GM19468 (cell line): Measurements from ENCODE around the gene SLC1A7.
"Not testable (repeated sequence)": the region's sequence is repeated elsewhere in the genome, so short reads cannot be mapped to it uniquely, and the experiment has no call there.

Experiments used
- ATAC-seq: cut with Tn5 transposase; IDR thresholded peaks from one replicate; pipeline ENCODE4 v1.9.1; 2021; ENCODE audit warnings: mild to moderate bottlenecking, moderate library complexity, moderate number of reproducible peaks; ENCODE audit not compliant: unreplicated experiment; ENCODE audit errors: extremely low read depth

The SLC1A7 gene

GRCh38 chr1:53142226-53142853, at the start of gene SLC1A7:
TSS of gene SLC1A7 (minus strand) at chr1:53142638. CDS start at chr1:53142449, 189 bp downstream.
- no peak for ATAC-seq

GRCh38 chr1:53190210-53190611, 47.8 kb upstream of the SLC1A7 start:
- no peak for ATAC-seq

- no peak for ATAC-seq
These were observed 46.6 kb upstream of the SLC1A7 start for GRCh38 chr1:53189061-53189460.

DNA sequence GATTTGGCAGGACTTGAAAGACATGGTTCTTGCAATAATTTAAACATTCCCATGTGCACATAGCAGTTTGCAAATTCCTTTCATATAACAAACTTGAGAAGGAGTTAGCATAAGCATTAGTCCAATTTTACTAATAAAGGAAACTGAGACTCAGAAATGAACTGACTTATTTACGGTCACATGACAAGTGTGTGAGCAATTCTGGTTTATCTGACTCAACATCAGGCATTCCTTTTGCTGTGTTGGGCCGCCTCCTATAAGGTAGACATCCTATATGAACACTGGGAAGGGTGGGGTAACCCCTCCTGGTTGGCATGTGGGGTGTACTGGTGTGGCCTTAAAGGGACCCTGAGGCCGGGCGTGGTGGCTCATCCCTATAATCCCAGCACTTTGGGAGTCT, 45.7 kb upstream of the SLC1A7 start:
- no peak for ATAC-seq

- no peak for ATAC-seq
These were observed 45.0 kb upstream of the SLC1A7 start for GRCh38 chr1:53187401-53187800.

GRCh38 chr1:53186533-53186932, 44.1 kb upstream of the SLC1A7 start:
- ATAC-seq = no peak

- ATAC-seq = not testable (repeated sequence)
These were observed 43.5 kb upstream of the SLC1A7 start for GRCh38 chr1:53185955-53186297.

DNA sequence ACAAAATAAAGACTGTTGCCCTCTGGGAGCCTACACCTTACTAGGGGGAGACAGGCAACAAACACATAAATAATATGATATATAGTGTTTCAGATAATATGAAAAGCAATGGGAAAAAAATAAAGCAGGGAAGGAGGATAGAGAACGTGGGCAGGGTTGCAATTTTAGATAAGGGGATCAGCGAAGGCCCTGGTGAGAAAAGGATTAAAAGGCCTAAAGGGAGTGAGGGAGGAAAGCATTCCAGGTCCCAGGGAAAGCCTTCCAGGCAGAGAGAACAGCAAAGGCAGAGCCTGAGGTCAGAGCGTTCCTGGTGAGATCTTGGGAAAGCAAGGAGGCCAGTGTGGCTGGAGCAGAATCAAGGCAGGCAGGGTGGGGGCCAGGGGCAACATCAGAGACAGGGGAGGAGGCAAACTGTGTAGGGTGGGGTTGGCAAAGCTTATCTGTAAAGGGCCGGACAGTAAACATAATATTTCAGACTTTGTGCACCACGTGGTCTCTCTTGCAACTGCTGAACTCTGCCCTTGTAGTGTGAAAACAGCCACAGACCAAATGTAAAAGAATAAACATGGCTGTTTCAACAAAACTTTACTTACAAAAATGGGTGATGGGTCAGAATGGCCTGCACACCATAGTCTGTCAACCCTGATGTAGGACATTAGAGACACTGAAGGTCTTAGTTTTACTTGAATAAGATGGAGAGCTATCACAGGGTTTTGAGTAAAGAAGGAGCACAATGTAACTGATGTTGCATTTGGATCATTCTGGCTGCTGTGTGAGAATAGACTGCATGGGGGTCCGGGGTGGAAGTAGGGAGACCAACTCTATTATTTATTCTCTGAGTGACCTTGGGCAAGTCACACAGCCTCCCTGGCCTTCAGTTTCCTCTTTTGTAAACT, 40.9 kb upstream of the SLC1A7 start:
- no peak for ATAC-seq

GRCh38 chr1:53182716-53183094, 40.3 kb upstream of the SLC1A7 start:
- ATAC-seq = no peak

GRCh38 chr1:53182111-53182593, 39.7 kb upstream of the SLC1A7 start:
- ATAC-seq = no peak

- ATAC-seq = no peak
These were observed 38.5 kb upstream of the SLC1A7 start for GRCh38 chr1:53180951-53181350.

DNA sequence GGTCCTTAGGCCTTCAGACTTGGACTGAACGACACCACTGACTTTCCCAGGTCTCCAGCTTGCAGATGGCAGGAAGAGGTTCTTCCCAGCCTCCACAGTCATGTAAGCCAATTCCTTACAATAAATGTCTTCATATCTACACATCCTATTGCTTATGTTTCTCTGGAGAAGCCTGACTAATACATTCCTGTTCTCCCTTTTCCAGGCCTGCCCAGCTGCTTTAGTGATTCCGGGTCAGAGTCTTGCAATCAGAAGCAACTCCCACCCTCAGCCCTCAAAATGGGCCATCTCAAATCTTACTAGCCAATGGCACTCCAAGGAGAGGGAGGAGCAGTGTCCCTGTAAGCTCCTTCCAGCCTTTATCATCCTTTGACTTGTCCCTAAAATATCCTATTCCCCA, 37.8 kb upstream of the SLC1A7 start:
- ATAC-seq = no peak

DNA sequence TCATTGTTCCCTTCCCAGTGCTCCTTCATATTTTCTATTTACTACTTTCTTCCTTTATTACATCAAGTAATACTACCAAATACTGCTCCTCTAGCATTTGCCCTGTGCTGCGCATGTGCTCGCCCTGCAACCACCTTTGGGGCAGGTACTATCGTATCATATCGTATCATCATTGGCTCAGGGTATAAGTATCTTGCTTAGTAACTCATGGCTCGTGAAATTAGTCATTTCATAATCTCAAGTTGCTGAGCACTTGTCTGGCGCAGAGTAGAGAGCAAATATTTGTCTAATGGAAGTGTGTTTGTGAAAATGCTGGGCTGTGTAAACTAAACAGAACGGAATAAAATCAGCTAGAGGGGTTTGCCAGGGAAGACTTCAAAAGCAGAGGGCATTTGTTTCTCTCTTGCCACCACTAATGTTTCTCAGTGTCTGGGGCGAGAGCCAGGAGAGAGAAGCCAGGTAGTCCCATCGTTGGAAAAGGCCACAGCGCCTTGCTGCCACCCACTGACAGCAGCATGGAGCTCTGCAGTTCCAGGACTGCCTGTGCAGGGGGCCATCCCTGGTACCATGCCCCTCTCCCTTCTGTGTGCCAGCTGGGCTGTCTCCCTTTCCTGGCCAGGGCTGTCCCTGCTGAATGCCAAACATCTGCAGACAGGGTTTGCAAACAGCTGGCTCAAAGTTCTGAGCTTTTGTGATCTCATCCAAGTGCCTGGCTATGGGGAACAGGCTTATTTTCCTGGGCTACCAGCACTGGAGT, 34.2 kb upstream of the SLC1A7 start:
- ATAC-seq = no peak

DNA sequence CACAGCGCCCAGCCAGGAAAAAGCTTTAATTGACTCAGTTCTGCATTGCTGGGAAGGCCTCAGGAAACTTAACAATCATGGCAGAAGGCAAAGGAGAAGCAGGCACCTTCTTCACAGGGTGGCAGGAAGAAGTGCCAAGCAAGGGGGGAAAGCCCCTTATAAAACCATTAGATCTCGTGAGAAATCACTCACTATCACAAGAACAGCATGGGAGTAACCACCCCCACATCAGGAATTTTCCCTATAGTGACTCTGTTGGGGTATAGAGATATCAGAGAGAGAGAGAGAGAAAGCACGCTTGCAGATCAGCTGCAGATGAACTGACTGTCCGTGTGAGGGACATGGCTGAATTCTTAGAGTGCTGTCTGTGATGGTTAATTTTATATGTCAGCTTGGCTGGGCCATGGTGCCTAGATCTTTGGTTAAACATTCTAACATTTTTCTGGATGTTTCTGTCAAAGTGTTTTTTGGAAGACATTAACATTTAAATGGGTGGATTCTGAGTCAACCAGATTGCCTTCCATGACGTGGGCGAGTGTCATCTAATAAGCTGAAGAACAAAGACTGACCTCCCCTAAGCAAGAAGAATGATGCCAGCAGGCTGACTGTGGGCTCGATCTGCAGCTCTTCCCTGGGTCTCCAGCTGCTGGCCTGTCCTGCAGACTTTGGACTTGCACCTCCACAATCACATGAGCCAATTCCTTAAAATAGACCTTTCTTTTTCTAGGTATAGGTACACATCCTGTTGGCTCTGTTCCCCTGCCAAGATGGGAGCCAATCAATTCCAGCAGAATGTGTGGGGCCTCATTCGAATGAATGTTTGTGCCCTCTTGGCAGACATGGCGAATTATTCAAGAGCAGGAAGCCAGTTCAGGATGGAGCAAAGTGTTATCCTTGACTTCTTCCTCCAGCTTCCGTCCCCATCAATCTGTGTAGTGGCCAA, 32.8 kb upstream of the SLC1A7 start:
- no peak for ATAC-seq

DNA sequence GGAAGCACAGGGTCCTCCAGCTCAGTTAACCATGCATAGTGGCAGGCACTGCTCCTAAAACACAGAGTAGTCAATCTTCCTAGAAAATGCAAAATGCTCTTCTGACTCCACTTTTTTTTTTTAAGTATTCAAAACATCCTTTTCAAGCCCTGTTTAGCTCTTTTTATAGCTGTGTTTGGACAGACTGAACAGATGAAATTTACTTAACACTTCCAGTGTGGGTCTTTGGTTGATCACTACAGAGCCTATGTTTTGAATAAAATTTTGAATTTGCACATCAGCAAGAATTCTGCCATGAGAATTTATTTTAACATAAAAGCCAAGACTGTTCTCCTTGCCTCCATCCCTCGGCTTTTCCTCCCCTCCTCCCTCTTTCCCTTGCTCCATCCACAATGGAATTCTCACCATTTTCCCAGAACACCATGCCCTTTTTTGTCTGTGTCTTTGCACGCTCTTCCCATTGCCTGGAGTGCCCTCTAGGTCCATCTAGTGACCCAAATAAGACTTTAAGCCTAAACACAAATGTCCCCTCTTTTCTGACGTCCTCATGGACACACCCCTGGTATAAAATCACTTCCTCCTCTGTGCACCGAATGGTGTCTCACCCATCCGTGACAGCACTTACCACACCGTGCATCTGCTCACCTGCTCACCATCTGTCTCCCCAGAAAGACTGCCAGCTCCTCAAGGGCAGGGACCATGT, 30.1 kb upstream of the SLC1A7 start:
- ATAC-seq = no peak

DNA sequence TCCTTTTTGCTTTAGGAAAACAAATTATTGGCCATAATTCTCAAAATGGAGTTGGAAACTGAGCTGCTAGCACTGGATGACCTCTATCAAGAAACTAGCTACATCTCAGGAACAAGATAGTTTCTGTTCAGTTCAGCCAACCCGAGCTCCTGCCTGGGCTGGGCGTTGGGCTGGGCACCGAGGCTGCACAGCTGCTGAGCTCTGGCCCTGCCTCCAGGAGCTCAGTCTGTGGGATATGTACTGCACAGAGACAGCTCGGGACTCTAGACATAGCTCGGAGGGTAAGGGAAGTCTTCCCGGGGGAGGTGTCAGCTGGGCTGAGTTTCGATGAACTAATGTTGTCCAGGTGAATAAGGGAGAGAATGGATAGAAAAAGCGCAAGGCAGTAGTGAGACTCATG, 24.5 kb upstream of the SLC1A7 start:
- ATAC-seq = no peak

DNA sequence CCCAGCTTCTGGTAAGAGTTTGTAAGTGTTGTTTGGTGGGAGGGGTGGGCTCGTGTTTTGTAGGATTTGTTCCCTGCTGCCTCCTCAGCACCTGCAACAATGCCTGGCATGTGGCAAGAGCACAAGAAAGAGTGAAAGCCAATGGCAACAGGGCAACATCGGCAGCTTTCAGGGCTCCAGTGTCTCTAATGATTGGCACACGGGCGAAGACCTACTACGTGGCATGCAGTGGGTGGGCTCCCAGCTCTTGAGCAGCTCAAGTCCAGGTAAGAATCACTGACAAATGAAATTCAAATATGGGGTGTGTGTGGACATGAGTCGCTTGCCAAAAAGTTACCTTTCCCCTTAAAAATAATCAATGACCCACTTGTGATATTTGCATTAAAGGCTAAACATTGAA, 23.9 kb upstream of the SLC1A7 start:
- ATAC-seq = no peak

DNA sequence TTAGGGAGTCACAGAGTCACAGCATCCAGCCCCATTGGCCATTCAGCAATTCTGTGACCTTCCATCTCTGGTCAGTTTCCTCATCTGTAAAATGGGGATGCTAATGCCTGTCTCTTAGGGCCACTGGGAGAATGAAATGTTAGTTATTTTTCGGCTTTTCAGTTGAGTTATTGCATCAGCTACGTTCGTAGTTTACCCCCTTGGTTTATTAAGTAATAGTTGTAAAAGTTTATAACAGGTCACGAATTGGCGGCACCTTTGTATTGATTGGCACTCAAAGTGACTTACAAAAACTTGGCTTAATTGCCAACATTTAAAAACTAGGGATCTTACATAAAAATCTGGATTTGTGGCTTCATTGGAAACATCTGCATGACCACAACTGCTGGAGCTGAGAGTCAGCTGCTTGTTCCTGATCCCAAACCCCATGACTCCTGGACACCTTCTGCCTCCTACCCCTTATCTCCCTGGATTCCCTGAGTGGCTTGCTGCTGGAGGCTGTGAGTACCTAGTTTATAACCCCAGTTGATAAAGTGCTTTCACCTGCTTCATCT, 23.0 kb upstream of the SLC1A7 start:
- no peak for ATAC-seq

DNA sequence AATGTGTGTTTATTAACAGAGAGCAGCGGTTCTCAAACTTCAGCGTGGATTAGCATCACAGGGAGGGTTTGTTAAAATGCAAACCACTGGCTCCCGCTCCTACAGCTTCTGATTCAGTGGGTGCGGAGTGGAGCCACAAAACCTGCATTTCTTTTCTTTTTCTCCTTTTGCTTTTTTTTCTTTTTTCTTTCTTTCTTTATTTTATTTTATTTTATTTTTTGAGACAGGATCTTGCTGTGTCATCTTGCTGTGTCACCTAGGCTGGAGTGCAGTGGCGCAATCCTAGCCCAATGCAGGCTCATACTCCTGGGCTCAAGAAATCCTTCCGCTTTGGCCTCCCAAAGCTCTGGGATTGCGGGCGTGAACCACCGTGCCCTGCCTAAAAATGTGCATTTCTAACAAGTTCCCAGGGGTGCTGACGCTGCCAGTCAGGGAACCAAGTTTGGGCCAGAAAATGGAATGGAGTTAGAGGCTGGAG, 20.9 kb upstream of the SLC1A7 start:
- no peak for ATAC-seq
